Measurements from ENCODE around the gene BTBD6. TPM values are rescaled to one million over a fixed set of nuclear protein-coding genes. Genes with fewer than 3 reads are reported as not detected.

Gene BTBD6
- total and polyA plus RNA-seq, 4 donors, result 30.9 to 54.1 (median 47.8) TPM

- 33 to 59% methylated on average over 5 of the region's 5 CpGs for WGBS, 2 donors
These were observed 41.5 kb upstream of the BTBD6 start for GRCh38 chr14:105206873-105207272.

DNA sequence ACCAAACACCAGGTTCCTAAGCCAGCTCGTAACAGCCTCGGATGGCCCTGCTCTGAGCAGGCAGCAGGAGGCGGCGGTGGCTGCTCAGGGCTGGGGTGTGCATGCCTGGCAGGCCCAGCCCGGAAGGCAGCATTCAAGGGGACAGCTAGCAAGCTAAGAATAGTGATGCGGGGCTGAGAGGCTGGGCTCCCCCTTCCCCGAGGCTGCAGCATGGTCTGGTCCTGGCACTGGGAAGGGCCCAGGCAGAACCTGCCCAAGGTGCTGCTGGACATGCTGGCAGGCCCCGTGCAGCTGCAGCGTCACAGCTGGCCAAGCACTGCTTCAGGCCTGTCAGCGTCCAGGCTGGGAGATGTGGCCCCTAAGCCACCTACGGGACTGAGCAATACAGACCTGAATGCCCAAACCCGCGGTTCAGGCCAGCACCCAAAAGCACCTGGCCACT, 40.9 kb upstream of the BTBD6 start:
- DNase-seq (no peak), ATAC-seq (ENCODE audit: insufficient read depth, low FRiP score) (no peak)
- WGBS, 2 donors, result 81 to 86% methylated on average over 13 of the region's 13 CpGs
- TF ChIP-seq, protein P1, sequence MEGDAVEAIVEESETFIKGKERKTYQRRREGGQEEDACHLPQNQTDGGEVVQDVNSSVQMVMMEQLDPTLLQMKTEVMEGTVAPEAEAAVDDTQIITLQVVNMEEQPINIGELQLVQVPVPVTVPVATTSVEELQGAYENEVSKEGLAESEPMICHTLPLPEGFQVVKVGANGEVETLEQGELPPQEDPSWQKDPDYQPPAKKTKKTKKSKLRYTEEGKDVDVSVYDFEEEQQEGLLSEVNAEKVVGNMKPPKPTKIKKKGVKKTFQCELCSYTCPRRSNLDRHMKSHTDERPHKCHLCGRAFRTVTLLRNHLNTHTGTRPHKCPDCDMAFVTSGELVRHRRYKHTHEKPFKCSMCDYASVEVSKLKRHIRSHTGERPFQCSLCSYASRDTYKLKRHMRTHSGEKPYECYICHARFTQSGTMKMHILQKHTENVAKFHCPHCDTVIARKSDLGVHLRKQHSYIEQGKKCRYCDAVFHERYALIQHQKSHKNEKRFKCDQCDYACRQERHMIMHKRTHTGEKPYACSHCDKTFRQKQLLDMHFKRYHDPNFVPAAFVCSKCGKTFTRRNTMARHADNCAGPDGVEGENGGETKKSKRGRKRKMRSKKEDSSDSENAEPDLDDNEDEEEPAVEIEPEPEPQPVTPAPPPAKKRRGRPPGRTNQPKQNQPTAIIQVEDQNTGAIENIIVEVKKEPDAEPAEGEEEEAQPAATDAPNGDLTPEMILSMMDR (IDR thresholded peaks at IDR 0.05; ENCODE audit: control extremely low read depth, extremely low read depth), result no peak
- Histone ChIP-seq H3K4me1 (ENCODE audit: control insufficient read depth in 5 of 5, insufficient read depth in 5 of 5, low read length in 5 of 5) (peaks cover 0 to 13% (median 8%) of the 10 kb centered on the region in 5 donors), H3K9ac (ENCODE audit: insufficient read depth in 1 of 2, low read length in 2 of 2) (no peak overlapping the region), H3K36me3 (ENCODE audit: control insufficient read depth in 4 of 4, insufficient read depth in 4 of 4, low read length in 4 of 4) (peaks cover 0 to 19% (median 3%) of the 10 kb centered on the region in 4 donors), H3K4me3 (no peak overlapping the region), H3K9me3 (ENCODE audit: control insufficient read depth in 4 of 4, insufficient read depth in 3 of 4, low read length in 3 of 4) (no peaks in the 10 kb centered on the region), H3K27me3 (ENCODE audit: control insufficient read depth in 3 of 3, insufficient read depth in 3 of 3, low read length in 2 of 3) (no peaks in the 10 kb centered on the region), H3K27ac (ENCODE audit: low read depth in 1 of 2, low read length in 1 of 2) (no peak overlapping the region)

More at GRCh38 chr14:105206873-105207272, 41.5 kb upstream of the BTBD6 start:
- TF ChIP-seq, protein P1 (IDR thresholded peaks at IDR 0.05; ENCODE audit: control extremely low read depth, extremely low read depth), result no peak
- DNase-seq (no peak), ATAC-seq (ENCODE audit: insufficient read depth, low FRiP score) (no peak)
- Histone ChIP-seq H3K27me3 (ENCODE audit: control insufficient read depth in 3 of 3, insufficient read depth in 3 of 3, low read length in 2 of 3) (no peaks in the 10 kb centered on the region), H3K9me3 (ENCODE audit: control insufficient read depth in 4 of 4, insufficient read depth in 3 of 4, low read length in 3 of 4) (no peaks in the 10 kb centered on the region), H3K9ac (ENCODE audit: insufficient read depth in 1 of 2, low read length in 2 of 2) (no peak overlapping the region), H3K4me3 (no peak overlapping the region), H3K4me1 (ENCODE audit: control insufficient read depth in 5 of 5, insufficient read depth in 5 of 5, low read length in 5 of 5) (peaks cover 0 to 13% (median 8%) of the 10 kb centered on the region in 5 donors), H3K27ac (ENCODE audit: low read depth in 1 of 2, low read length in 1 of 2) (no peak overlapping the region), H3K36me3 (ENCODE audit: control insufficient read depth in 4 of 4, insufficient read depth in 4 of 4, low read length in 4 of 4) (peaks cover 0 to 19% (median 3%) of the 10 kb centered on the region in 4 donors)

- no peak for DNase-seq
- Histone ChIP-seq H3K4me3 (no peak overlapping the region), H3K9ac (ENCODE audit: insufficient read depth in 1 of 2, low read length in 2 of 2) (no peak overlapping the region), H3K9me3 (ENCODE audit: control insufficient read depth in 4 of 4, insufficient read depth in 3 of 4, low read length in 3 of 4) (no peaks in the 10 kb centered on the region), H3K4me1 (ENCODE audit: control insufficient read depth in 5 of 5, insufficient read depth in 5 of 5, low read length in 5 of 5) (peaks cover 0 to 13% (median 7%) of the 10 kb centered on the region in 5 donors), H3K36me3 (ENCODE audit: control insufficient read depth in 4 of 4, insufficient read depth in 4 of 4, low read length in 4 of 4) (peaks cover 0 to 26% (median 3%) of the 10 kb centered on the region in 4 donors), H3K27me3 (ENCODE audit: control insufficient read depth in 3 of 3, insufficient read depth in 3 of 3, low read length in 2 of 3) (no peaks in the 10 kb centered on the region), H3K27ac (ENCODE audit: low read depth in 1 of 2, low read length in 1 of 2) (no peak overlapping the region)
- TF ChIP-seq, protein P1 (IDR thresholded peaks at IDR 0.05; ENCODE audit: control extremely low read depth, extremely low read depth), result no peak
- WGBS, 2 donors, result 92 to 95% methylated on average over 24 to 25 of the region's 25 CpGs
- ATAC-seq (ENCODE audit: insufficient read depth, low FRiP score), result no peak
These were observed 40.2 kb upstream of the BTBD6 start for GRCh38 chr14:105207996-105208737.
